Posterior vena cava (tissue), 2 donors: ENCODE data around the gene PAQR5. TPM values are rescaled to one million over a fixed set of nuclear protein-coding genes. Genes with fewer than 3 reads are reported as not detected.
"Not testable (repeated sequence)": the region's sequence is repeated elsewhere in the genome, so short reads cannot be mapped to it uniquely, and the experiment has no call there.

Experiments used
- DNase-seq: peaks from one replicate; pipeline ENCODE4 v3.0.0-alpha.2; 2020; ENCODE audit warnings: low spot score
- intact Hi-C, 2 donors: fragments of 100-400 bp; cut with DNase I; formaldehyde crosslinking; loops; one replicate each; pipeline versions ENCODE4 v1.14.1 to v1.14.2; 2022 to 2023
- total RNA-seq, 2 donors: library from RNA; stranded (reverse); fragmentation: NEBNext Ultra II Directional; extraction: Animal tissue kit (Norgen Biotek cat#: 25700); gene quantifications; one replicate each; pipeline ENCODE4 v1.2.1, GENCODE V29; 2021
- donor health status: DM: yes; HTN: yes; CAD: no.
- donor health status: DM: yes; HTN: yes; CAD: no.

Gene PAQR5
- total RNA-seq, 2 donors from 2014 or later: 0.29 to 1.2 TPM

DNA sequence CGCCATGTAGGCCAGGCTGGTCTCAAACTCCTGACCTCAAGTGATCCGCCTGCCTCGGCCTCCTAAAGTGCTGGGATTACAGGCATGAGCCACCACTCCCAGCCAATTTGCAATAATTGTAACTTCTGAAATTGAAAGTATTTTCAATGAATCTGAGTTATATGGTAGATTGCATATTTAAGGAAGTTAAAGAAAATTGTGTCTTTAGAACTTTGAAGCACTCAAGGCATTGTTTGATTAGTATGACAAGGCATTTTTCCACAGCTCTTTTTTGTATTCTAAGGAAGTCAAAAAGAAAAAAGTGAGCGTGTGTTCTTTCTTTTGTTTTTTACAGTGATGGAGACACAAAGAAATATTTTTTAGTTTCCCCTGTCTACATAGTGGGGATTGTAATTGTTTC is 138.2 kb downstream of the PAQR5 start:
- no peak for DNase-seq
- intact Hi-C loops: no loop called here

DNA sequence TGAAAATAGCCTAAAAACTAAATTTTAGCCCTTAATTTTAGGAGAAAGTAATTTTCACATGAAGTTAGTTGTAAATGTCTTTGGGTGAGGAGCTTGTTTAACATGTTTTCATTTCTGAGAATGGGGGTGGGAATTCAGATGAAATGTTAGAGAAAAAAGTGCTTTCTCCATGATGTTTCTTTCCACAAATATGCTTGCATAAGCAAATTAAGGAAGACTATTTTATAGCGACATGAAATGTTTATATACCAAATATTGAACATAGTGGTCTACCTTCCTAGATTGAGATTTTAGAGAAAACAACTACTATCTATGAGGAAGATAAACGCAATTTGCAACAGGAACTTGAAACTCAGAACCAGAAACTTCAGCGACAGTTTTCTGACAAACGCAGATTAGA is 140.9 kb downstream of the PAQR5 start:
- intact Hi-C loops: no loop called here
- no peak for DNase-seq

DNA sequence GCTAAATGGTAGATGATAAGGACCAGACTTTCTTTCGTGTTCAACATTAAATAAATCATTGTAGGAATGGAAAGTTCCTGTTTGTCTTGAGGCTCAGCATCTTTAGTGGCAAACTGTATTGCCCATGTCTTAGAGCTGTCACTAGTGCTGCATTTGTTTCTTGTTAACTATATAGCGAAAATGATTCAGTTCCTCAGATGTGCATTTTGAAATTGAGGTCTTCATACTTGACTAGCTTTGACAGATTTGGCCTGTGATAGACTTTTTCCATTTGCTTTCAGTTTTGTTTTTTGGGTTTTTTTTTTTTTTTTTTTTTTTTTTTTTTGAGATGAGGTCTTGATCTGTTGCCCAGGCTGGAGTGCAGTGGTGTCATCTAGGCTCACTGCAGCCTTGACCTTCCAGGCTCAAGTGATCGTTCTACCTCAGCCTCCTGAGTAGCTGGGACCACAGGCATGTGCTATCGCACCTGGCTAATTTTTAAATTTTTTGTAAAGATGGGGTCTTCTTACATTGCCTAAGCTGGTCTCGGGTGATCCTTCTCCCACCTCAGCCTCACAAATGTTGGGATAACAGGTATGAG is 144.4 kb downstream of the PAQR5 start:
- no peak for DNase-seq
- intact Hi-C loops: no loop called here

DNA sequence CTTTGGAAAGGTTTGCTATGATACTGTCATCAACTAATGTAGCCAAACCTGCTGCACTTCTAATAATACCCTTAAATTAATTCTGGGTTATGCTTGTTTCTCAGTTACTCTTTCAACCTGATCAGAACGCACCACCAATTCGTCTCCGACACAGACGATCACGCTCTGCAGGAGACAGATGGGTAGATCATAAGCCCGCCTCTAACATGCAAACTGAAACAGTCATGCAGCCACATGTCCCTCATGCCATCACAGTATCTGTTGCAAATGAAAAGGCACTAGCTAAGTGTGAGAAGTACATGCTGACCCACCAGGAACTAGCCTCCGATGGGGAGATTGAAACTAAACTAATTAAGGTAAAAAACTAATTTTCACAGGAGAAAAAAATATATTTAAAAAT is 146.0 kb downstream of the PAQR5 start:
- DNase-seq: no peak
- intact Hi-C loops: loop anchor here in 1 of 2 donors (5.0 kb wide), 1 partner anchor 367 kb away; no protein-coding TSS in a partner anchor

DNA sequence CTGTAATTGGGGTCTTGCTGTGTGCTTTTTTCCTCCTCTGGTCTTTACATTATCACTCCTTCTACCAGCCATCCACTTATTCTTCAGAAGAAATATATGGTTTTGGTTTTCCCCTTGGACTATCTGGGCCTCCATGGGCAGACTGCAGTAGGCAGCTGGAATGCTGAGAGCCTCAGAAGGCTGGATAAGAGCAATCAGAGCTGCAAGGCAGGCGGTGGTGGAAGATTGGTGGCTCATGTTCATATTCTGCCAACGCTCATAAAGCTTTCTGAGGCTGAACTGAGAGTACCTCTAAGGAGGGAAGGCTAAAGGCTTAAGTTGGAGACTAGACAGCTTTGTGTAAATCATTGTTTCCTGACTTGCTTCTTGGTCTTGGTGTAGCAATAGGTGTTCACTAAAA is 148.2 kb downstream of the PAQR5 start:
- intact Hi-C loops: loop anchor here in 1 of 2 donors (5.0 kb wide), 1 partner anchor 370 kb away; no protein-coding TSS in a partner anchor
- DNase-seq: no peak

DNA sequence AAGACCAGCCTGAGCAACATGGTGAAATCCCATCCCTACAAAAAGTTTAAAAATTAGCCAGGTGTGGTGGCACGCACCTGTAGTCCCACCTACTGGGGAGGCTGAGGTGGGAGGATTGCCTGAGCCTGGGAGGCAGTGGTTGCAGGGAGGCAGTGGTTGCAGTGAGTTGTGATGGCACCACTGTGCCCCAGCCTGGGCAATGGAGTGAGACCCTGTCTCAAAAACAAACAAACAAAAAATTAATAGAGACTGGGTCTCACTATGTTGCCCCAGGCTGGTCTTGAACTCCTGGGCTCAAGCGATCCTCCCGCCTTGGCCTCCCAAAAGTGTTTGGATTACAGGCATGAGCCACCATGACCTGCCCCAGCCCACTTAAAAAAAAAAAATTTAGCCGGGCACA is 151.5 kb downstream of the PAQR5 start:
- DNase-seq, intact Hi-C loops: not testable (repeated sequence)

DNA sequence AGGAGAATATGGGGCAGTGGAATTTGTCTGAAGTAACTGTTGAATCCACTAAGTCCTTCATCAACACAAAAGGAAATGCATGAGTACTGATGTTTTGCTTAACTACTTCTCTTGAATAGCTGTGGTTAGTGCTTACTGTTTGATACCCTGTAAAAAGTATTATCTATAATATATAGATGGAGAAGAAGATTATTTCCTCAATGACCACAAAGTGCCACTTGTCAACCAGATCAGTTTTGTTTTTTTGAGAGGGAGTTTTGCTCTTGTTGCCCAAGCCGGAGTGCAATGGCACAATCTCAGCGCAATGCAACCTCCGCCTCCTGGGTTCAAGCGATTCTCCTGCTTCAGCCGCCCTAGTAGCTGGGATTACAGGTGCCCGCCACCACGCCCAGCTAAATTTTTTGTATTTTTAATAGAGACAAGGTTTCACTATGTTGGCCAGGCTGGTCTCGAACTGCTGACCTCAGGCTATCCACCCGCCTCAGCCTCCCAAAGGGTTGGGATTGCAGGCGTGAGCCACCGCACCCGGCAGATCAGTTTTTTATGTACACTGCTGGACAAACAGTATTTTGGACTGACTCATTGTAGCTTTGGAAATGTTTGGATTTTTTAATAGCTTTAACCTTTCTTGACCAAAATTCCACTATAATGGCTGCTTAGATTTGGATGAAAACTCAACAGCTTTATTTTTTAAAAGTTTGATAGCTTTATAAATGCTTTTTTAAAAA is 152.4 kb downstream of the PAQR5 start:
- intact Hi-C loops: no loop called here
- no peak for DNase-seq

DNA sequence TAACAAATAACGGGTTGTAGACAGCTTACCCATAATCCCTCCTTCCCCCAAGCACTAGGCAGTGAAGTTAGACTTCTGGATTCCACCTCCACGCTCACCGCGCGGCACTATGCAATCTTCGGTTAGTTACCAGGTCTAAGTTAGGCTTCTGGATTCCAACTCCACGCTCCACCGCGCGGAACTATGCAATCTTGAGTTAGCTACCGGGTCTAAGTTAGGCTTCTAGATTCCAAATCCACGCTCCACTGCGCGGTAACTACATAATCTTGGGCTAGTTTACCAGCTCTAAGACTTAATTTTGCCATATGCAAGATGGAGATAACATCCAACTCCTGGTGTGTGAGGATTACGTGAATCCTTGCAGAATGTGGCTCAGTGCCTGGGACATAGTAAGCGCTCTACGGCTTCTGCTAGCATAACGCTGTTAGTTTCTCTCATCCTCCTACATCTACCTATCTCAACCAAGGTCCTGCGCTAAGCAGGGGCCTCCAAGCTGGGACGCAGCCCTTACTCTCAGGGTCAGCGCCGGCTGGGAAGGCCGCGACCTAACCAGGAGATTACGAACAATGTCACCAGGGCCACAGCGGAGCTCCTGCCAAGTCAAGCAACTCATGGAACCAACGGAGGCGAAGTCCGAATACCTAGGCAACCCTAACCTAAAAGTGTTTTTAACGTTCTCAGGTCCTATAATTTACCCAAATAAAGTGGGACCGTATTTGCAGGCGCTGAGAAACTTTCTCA is 153.4 kb downstream of the PAQR5 start:
- intact Hi-C loops: no loop called here
- peak; percentile 84 for DNase-seq

DNA sequence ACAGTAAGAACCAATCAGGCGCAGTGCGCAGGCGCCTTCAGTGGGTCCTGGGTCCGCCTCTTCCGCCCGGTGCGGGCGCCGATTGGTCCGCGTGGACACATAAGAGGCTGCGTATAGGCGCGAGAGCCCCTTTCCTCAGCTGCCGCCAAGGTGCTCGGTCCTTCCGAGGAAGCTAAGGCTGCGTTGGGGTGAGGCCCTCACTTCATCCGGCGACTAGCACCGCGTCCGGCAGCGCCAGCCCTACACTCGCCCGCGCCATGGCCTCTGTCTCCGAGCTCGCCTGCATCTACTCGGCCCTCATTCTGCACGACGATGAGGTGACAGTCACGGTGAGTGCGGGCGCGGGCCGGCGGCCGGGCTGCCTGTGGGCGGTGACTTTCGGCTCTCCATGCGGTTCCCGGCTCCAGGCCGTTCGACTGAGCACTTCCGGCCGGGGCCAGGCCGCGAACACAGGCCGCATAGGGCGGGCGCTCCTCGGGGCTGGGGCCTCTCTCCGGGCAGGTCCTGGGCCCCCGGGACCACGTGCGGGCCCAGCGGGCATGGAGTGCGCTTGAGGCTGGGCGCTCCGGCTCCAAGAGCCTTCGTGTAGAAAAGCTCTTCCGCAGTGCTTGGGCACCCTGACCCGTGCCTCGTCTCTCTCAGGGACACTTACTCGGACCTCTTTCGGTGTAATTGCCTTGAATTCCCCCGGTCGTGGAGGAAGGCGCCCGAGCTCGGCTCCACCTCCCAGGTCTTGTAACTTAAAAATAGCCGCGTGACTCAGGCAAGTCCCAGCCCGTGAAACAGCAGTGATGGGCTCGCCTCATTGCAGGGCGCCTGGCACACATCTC is 154.2 kb downstream of the PAQR5 start, which contains the start of gene RPLP1:
TSS of gene RPLP1 (plus strand) at position 127 of the 830 bp plus-strand sequence. CDS start at position 258, 131 bp downstream.
- peak; percentile 99 for DNase-seq
- intact Hi-C loops: no loop called here

DNA sequence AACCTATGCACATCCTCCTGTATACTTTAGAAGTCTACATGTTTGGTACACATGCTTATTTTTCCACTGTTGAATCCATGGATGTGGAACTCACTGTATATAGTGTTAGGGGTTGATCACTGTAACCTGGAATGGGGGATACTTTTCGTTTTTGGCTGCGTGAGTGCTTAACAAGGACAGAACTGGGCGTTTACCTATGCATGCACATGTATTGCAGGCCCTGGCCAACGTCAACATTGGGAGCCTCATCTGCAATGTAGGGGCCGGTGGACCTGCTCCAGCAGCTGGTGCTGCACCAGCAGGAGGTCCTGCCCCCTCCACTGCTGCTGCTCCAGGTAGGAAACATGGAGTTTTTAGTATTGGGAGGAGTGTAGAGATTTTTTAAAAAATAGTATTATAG is 156.2 kb downstream of the PAQR5 start:
- no peak for DNase-seq
- intact Hi-C loops: no loop called here

DNA sequence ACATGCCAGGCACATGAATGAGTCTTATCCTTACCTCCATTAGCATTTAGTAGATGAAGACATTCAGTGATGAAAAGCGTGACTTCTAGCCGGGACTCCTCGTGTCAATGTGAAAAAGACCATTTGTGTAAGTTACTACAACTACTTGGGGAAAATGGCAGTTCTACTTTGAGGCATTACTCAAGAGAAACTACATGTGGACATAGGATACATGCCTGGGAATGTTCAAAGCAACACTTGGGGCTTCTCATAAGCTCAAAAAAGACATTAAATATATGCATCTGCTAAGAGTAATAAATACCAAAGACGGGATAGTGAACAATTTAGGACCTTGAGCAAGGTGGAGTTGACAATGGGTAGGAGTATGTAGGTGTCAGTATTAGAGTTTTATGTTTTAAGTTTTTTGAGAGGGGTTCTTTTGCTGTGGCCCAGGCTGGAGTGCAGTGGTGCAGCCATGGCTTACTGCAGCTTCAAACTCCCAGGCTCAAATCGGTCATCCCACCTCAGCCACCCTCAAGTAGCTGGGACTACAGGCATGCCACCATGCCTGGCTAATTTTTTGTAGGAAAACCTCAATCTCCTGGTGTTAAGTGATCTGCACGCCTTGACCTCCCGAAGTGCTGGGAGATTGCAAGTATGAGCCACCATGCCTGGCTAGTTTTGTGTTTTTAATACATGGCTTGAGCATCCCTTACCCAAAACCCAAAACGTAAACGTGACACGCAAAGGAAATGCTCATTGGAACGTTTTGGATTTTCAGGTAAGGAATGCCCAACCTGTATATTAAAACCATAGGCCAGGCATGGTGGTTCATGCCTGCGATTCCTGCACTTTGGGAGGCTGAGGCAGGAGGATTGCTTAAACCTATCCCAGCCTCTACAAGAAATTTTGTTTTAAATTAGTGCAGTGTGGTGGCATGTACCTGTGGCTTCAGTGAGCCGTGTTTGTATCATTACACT is 157.8 kb downstream of the PAQR5 start:
- no peak for DNase-seq
- intact Hi-C loops: no loop called here

Other genes starting within 250 kb of the PAQR5 start
- gene GLCE, start 138.3 kb upstream of the PAQR5 start, total RNA-seq: 10 to 100 TPM in 1 of 2 donors, 1 to 10 TPM in 1; 9.5 to 11.1 TPM
- gene KIF23, start 115.4 kb downstream of the PAQR5 start, total RNA-seq: 1 to 10 TPM; 3.3 to 4.7 TPM
- 1,000 to 10,000 TPM; 1,397 to 1,408 TPM for gene RPLP1, start 153.9 kb downstream of the PAQR5 start, total RNA-seq